ENCODE measurements around the gene GDPGP1. TPM values are rescaled to one million over a fixed set of nuclear protein-coding genes. Genes with fewer than 3 reads are reported as not detected.

The GDPGP1 gene
- total and polyA plus RNA-seq, 2 experiments from 2014 or later = 0.61 to 3.8 TPM

DNA sequence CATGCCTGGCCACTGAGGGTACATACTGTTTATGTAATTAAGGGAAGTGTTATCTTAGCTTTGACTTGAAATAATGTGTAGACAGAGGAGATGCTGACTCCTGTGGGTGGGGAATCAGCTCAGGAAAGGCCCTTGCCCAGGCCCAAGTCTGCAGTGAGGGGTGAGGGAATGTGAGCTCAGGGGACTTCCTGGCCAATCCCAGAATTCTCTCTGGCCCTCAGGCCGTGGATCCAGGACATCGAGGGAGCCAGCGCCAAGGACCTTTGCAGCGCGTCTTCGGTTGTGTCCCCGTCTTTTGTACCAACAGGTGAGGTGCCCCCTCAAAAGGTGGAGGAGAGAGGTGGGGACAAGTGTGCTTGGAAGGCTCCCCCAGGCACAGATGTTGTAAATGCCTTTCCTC, 6.7 kb upstream of the GDPGP1 start (continued):
- TF ChIP-seq, protein P1, sequence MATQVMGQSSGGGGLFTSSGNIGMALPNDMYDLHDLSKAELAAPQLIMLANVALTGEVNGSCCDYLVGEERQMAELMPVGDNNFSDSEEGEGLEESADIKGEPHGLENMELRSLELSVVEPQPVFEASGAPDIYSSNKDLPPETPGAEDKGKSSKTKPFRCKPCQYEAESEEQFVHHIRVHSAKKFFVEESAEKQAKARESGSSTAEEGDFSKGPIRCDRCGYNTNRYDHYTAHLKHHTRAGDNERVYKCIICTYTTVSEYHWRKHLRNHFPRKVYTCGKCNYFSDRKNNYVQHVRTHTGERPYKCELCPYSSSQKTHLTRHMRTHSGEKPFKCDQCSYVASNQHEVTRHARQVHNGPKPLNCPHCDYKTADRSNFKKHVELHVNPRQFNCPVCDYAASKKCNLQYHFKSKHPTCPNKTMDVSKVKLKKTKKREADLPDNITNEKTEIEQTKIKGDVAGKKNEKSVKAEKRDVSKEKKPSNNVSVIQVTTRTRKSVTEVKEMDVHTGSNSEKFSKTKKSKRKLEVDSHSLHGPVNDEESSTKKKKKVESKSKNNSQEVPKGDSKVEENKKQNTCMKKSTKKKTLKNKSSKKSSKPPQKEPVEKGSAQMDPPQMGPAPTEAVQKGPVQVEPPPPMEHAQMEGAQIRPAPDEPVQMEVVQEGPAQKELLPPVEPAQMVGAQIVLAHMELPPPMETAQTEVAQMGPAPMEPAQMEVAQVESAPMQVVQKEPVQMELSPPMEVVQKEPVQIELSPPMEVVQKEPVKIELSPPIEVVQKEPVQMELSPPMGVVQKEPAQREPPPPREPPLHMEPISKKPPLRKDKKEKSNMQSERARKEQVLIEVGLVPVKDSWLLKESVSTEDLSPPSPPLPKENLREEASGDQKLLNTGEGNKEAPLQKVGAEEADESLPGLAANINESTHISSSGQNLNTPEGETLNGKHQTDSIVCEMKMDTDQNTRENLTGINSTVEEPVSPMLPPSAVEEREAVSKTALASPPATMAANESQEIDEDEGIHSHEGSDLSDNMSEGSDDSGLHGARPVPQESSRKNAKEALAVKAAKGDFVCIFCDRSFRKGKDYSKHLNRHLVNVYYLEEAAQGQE (IDR thresholded peaks at IDR 0.05; ENCODE audit: unreplicated experiment) = no peak
- no peak for TF ChIP-seq JUNB (IDR thresholded peaks at IDR 0.05; ENCODE audit: unreplicated experiment)

DNA sequence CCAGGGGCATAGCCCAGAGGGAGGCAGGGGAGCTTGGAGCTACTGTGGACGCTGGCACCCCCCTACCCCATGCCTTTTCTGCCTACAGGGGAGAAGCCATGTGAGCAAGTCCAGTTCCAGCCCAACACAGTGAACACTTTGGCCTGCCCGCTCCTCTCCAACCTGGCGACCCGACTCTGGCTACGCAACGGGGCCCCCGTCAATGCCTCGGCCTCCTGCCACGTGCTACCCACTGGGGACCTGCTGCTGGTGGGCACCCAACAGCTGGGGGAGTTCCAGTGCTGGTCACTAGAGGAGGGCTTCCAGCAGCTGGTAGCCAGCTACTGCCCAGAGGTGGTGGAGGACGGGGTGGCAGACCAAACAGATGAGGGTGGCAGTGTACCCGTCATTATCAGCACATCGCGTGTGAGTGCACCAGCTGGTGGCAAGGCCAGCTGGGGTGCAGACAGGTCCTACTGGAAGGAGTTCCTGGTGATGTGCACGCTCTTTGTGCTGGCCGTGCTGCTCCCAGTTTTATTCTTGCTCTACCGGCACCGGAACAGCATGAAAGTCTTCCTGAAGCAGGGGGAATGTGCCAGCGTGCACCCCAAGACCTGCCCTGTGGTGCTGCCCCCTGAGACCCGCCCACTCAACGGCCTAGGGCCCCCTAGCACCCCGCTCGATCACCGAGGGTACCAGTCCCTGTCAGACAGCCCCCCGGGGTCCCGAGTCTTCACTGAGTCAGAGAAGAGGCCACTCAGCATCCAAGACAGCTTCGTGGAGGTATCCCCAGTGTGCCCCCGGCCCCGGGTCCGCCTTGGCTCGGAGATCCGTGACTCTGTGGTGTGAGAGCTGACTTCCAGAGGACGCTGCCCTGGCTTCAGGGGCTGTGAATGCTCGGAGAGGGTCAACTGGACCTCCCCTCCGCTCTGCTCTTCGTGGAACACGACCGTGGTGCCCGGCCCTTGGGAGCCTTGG, 5.9 kb upstream of the GDPGP1 start:
- Histone ChIP-seq H3K9me2 (ENCODE audit: insufficient read depth) (no peaks in the 10 kb centered on the region), H3F3A (replicated peaks; ENCODE audit: low read depth) (0 out of 2 replicates have a peak, but pooled peaks cover 3% of the 10 kb centered on the region), H3K4me2 (no peak overlapping the region), H3K79me2 (replicated peaks; ENCODE audit: insufficient read depth) (no peaks in the 10 kb centered on the region), H3K4me1 (ENCODE audit: insufficient read depth) (peaks cover 8% of the 10 kb centered on the region; the same call in 1 of the 2 replicates), H3K27ac (ENCODE audit: low read depth) (no peak overlapping the region), H3K36me3 (ENCODE audit: insufficient read depth) (peaks cover 12% of the 10 kb centered on the region), H3K27me3 (ENCODE audit: insufficient read depth) (no peaks in the 10 kb centered on the region), H2AFZ (no peak overlapping the region), H3K4me3 (no peak overlapping the region), H4K20me1 (replicated peaks; ENCODE audit: insufficient read depth) (no peaks in the 10 kb centered on the region; the same call in 1 of the 2 replicates)
- DNase-seq (ENCODE audit: low spot score) (no peak), ATAC-seq (no peak)
- peaks cover 31% of the 10 kb centered on the region for H3K36me3 Mint-ChIP-seq (ENCODE audit: low read depth)
- H3K4me3 Mint-ChIP-seq = no peak overlapping the region
- H3K4me1 Mint-ChIP-seq = peaks cover 7% of the 10 kb centered on the region
- H3K27me3 Mint-ChIP-seq (ENCODE audit: insufficient read depth, low read depth, poor library complexity) = peaks cover 12% of the 10 kb centered on the region
- TF ChIP-seq NANOG (IDR thresholded peaks at IDR 0.05; ENCODE audit: borderline replicate concordance) = no peak
- TF ChIP-seq ZNF331 (CRISPR knock-in tag; IDR thresholded peaks at IDR 0.05; ENCODE audit: low read depth) = no peak
- TF ChIP-seq, protein P2, sequence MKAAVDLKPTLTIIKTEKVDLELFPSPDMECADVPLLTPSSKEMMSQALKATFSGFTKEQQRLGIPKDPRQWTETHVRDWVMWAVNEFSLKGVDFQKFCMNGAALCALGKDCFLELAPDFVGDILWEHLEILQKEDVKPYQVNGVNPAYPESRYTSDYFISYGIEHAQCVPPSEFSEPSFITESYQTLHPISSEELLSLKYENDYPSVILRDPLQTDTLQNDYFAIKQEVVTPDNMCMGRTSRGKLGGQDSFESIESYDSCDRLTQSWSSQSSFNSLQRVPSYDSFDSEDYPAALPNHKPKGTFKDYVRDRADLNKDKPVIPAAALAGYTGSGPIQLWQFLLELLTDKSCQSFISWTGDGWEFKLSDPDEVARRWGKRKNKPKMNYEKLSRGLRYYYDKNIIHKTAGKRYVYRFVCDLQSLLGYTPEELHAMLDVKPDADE (IDR thresholded peaks at IDR 0.05) = no peak
- TF ChIP-seq POLR2AphosphoS5 (IDR thresholded peaks at IDR 0.05; ENCODE audit: low read depth) = no peak
- TF ChIP-seq EZH2phosphoT487 (IDR thresholded peaks at IDR 0.05; ENCODE audit: unreplicated experiment) = no peak
- TF ChIP-seq JUNB (IDR thresholded peaks at IDR 0.05; ENCODE audit: unreplicated experiment) = no peak
- no peak for TF ChIP-seq STAT1 (IDR thresholded peaks at IDR 0.05; ENCODE audit: unreplicated experiment)
- no peak for TF ChIP-seq EZH2 (IDR thresholded peaks at IDR 0.05; ENCODE audit: low read depth, unreplicated experiment)
- TF ChIP-seq, protein P3, sequence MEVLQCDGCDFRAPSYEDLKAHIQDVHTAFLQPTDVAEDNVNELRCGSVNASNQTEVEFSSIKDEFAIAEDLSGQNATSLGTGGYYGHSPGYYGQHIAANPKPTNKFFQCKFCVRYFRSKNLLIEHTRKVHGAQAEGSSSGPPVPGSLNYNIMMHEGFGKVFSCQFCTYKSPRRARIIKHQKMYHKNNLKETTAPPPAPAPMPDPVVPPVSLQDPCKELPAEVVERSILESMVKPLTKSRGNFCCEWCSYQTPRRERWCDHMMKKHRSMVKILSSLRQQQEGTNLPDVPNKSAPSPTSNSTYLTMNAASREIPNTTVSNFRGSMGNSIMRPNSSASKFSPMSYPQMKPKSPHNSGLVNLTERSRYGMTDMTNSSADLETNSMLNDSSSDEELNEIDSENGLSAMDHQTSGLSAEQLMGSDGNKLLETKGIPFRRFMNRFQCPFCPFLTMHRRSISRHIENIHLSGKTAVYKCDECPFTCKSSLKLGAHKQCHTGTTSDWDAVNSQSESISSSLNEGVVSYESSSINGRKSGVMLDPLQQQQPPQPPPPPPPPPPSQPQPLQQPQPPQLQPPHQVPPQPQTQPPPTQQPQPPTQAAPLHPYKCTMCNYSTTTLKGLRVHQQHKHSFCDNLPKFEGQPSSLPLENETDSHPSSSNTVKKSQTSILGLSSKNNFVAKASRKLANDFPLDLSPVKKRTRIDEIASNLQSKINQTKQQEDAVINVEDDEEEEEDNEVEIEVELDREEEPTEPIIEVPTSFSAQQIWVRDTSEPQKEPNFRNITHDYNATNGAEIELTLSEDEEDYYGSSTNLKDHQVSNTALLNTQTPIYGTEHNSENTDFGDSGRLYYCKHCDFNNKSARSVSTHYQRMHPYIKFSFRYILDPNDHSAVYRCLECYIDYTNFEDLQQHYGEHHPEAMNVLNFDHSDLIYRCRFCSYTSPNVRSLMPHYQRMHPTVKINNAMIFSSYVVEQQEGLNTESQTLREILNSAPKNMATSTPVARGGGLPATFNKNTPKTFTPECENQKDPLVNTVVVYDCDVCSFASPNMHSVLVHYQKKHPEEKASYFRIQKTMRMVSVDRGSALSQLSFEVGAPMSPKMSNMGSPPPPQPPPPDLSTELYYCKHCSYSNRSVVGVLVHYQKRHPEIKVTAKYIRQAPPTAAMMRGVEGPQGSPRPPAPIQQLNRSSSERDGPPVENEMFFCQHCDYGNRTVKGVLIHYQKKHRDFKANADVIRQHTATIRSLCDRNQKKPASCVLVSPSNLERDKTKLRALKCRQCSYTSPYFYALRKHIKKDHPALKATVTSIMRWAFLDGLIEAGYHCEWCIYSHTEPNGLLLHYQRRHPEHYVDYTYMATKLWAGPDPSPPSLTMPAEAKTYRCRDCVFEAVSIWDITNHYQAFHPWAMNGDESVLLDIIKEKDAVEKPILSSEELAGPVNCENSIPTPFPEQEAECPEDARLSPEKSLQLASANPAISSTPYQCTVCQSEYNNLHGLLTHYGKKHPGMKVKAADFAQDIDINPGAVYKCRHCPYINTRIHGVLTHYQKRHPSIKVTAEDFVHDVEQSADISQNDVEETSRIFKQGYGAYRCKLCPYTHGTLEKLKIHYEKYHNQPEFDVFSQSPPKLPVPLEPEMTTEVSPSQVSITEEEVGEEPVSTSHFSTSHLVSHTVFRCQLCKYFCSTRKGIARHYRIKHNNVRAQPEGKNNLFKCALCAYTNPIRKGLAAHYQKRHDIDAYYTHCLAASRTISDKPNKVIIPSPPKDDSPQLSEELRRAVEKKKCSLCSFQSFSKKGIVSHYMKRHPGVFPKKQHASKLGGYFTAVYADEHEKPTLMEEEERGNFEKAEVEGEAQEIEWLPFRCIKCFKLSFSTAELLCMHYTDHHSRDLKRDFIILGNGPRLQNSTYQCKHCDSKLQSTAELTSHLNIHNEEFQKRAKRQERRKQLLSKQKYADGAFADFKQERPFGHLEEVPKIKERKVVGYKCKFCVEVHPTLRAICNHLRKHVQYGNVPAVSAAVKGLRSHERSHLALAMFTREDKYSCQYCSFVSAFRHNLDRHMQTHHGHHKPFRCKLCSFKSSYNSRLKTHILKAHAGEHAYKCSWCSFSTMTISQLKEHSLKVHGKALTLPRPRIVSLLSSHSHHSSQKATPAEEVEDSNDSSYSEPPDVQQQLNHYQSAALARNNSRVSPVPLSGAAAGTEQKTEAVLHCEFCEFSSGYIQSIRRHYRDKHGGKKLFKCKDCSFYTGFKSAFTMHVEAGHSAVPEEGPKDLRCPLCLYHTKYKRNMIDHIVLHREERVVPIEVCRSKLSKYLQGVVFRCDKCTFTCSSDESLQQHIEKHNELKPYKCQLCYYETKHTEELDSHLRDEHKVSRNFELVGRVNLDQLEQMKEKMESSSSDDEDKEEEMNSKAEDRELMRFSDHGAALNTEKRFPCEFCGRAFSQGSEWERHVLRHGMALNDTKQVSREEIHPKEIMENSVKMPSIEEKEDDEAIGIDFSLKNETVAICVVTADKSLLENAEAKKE (CRISPR knock-in tag; IDR thresholded peaks at IDR 0.05) = no peak
- no peak overlapping the region for H3K27ac Mint-ChIP-seq
- H3K9me3 Mint-ChIP-seq = no peaks in the 10 kb centered on the region
